DND-41 (cell line): Measurements from ENCODE around the gene PLXNA4.

Source experiments
- ATAC-seq: fragments of 200-7000 bp; cut with Tn5 transposase; 3 replicates; pipeline ENCODE4 v1.9.1; 2021; ENCODE audit warnings: low read depth; ENCODE audit not compliant: insufficient read depth
- DNase-seq: peaks from one replicate; pipeline ENCODE4 v3.0.0-alpha.2; 2020
- H2AFZ ChIP-seq: 2 replicates; pipeline ENCODE4 v1.6.0; 2012; ENCODE audit warnings: low read depth, low read length
- H3K27ac ChIP-seq: 2 replicates; pipeline ENCODE4 v1.5.1; 2012; ENCODE audit warnings: low read length, inconsistent platforms
- H3K27me3 ChIP-seq: fragments of 200-600 bp; sonication (generic); 2 replicates; pipeline ENCODE4 v1.6.0; 2012; ENCODE audit warnings: low read length, mild to moderate bottlenecking, inconsistent platforms; ENCODE audit not compliant: insufficient read depth, poor library complexity
- H3K36me3 ChIP-seq: 2 replicates; pipeline ENCODE4 v1.5.1; 2012; ENCODE audit warnings: low read length, inconsistent platforms; ENCODE audit not compliant: insufficient read depth
- H3K4me1 ChIP-seq: 2 replicates; pipeline ENCODE4 v1.5.1; 2012; ENCODE audit warnings: mild to moderate bottlenecking, low read length; ENCODE audit not compliant: insufficient read depth
- H3K4me2 ChIP-seq: 2 replicates; pipeline ENCODE4 v1.6.0; 2012; ENCODE audit warnings: mild to moderate bottlenecking, moderate library complexity, low read length, inconsistent platforms; ENCODE audit not compliant: insufficient read depth
- H3K4me3 ChIP-seq, 2 experiments: fragments of 200-600 bp in 1 of 2; shearing (Covaris generic) in 1 of 2; 2 replicates each; pipeline ENCODE4 v1.5.1; 2012 to 2016; ENCODE audit warnings: inconsistent platforms in 2 of 2, low read length in 2 of 2, mild to moderate bottlenecking in 2 of 2, low read depth in 1 of 2, moderate library complexity in 1 of 2
- H3K79me2 ChIP-seq: 2 replicates; pipeline ENCODE4 v1.6.0; 2012; ENCODE audit warnings: low read length, inconsistent platforms; ENCODE audit not compliant: insufficient read depth
- H3K9ac ChIP-seq: 2 replicates; pipeline ENCODE4 v1.6.0; 2012; ENCODE audit warnings: low read depth, mild to moderate bottlenecking, inconsistent platforms, low read length, moderate library complexity
- H3K9me3 ChIP-seq: 2 replicates; pipeline ENCODE4 v1.5.1; 2012; ENCODE audit warnings: low read length, moderate library complexity, mild to moderate bottlenecking, inconsistent platforms; ENCODE audit not compliant: insufficient read depth, severe bottlenecking
- H4K20me1 ChIP-seq: 2 replicates; pipeline ENCODE4 v1.6.0; 2012; ENCODE audit warnings: low read length; ENCODE audit not compliant: insufficient read depth
- CTCF ChIP-seq: IDR thresholded peaks from 2 replicates; pipeline ENCODE4 v1.5.1; 2012; ENCODE audit warnings: borderline replicate concordance, low read length, moderate library complexity, mild to moderate bottlenecking; ENCODE audit not compliant: poor library complexity, severe bottlenecking; ENCODE audit errors: extremely low read depth
- EZH2 ChIP-seq: IDR thresholded peaks from 3 replicates; pipeline ENCODE4 v1.6.1; 2012; ENCODE audit warnings: borderline replicate concordance, low read depth, mild to moderate bottlenecking, moderate library complexity, low read length, inconsistent platforms; ENCODE audit not compliant: severe bottlenecking

Gene PLXNA4

DNA sequence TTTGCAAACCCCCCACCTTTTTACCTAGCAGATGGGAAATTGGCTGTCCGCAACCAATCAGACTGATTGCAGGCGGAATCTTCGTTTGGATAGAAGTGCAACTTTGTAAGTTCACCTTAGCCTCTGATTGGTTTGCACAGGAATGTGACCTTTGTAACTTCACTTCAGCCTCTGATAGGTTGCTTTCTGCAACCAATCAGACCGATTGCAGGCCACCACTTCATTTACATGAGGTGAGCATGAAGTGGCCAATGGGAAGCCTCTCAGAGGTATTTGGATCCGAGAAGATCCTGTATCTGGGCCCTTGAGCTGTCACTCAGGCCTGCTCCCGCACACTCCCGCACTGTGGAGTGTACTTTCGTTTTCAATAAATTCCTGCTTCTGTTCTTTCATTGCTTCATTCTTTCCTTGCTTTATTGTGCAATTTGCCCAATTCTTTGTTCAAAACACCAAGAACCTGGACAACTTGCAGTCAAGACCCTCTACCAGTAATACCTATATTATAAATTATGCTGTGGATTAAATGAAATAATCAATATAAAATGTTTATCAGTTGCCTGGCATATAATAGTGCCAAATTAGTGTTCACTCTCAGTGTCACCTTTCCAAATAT lies 491.4 kb downstream of the PLXNA4 start:
- no peak overlapping the region for H3K4me2 ChIP-seq
- H3K36me3 ChIP-seq = no peaks in the 10 kb centered on the region
- H2AFZ ChIP-seq = no peak overlapping the region
- TF ChIP-seq EZH2 (no peak), CTCF (no peak)
- H3K4me1 ChIP-seq = no peaks in the 10 kb centered on the region
- no peak overlapping the region for H3K9ac ChIP-seq
- no peak overlapping the region for H3K27ac ChIP-seq
- peak; percentile 78 for ATAC-seq
- peak; percentile 14 for DNase-seq
- H3K9me3 ChIP-seq = no peaks in the 10 kb centered on the region
- peaks cover 11% of the 10 kb centered on the region for H3K27me3 ChIP-seq
- no peaks in the 10 kb centered on the region for H3K79me2 ChIP-seq
- H3K4me3 ChIP-seq = no peak overlapping the region
- H4K20me1 ChIP-seq = 0 out of 2 replicates have a peak, but pooled peaks cover 3% of the 10 kb centered on the region

DNA sequence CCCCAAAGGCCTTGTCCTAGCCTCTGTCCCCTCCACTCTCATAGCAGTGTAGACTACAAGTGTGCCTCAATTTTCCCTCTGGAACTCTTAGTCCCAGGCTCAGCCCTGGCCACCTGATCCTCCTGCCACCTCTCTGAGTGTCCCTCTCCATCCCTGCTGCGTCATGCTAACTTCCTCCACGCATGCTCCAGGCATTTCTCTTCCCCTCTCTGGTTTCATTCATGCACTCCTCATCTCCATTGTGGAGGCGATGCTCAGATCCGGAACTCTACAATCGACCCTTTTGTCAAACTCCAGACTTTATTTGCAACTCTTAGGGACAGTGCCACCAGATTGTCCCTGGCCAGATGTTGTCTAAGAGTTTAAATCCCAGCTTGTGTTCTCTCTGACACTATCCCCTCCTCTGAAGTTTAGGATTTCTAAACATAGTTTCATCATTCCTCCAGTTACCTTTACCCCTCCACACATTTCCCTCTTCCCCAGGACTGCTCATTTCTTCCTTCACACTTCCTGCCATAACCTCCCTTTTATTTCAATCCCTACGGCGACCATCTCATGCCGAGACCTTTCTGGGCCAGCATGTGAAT lies 492.6 kb downstream of the PLXNA4 start:
- no peak overlapping the region for H3K9ac ChIP-seq
- no peaks in the 10 kb centered on the region for H3K79me2 ChIP-seq
- ATAC-seq (no peak), DNase-seq (no peak)
- no peak for TF ChIP-seq CTCF
- TF ChIP-seq EZH2 = no peak
- H3K36me3 ChIP-seq = no peaks in the 10 kb centered on the region
- no peak overlapping the region for H3K4me2 ChIP-seq
- H3K27me3 ChIP-seq = peaks cover 11% of the 10 kb centered on the region
- no peaks in the 10 kb centered on the region for H3K9me3 ChIP-seq
- 0 out of 2 replicates have a peak, but pooled peaks cover 3% of the 10 kb centered on the region for H4K20me1 ChIP-seq
- H3K27ac ChIP-seq = no peak overlapping the region
- H3K4me1 ChIP-seq = no peaks in the 10 kb centered on the region
- no peak overlapping the region for H2AFZ ChIP-seq
- no peak overlapping the region for H3K4me3 ChIP-seq

DNA sequence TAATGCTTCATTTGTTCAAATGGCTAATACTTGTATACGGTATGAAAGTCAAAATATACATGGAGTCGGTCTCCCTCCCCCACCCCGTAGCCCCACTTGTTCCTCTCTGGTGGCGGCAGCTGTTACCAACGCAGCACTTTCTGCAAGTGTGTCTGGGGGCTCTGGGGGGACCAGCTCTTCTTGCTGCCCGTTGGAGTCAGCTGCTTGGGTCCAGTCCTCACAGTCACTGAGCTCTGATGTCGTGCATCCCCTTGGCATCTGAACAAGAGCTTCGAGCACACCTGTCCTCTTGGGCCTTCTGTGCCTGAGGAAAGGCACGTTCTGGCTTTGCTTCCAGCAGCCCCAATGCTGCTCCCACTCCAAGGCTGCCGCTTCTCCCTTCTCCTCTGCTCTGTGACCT lies 493.1 kb downstream of the PLXNA4 start:
- TF ChIP-seq EZH2 (no peak), CTCF (no peak)
- H3K79me2 ChIP-seq = no peaks in the 10 kb centered on the region
- ATAC-seq (no peak), DNase-seq (no peak)
- no peak overlapping the region for H3K4me3 ChIP-seq
- H2AFZ ChIP-seq = no peak overlapping the region
- peaks cover 11% of the 10 kb centered on the region for H3K27me3 ChIP-seq
- no peaks in the 10 kb centered on the region for H3K9me3 ChIP-seq
- 0 out of 2 replicates have a peak, but pooled peaks cover 3% of the 10 kb centered on the region for H4K20me1 ChIP-seq
- H3K4me1 ChIP-seq = no peaks in the 10 kb centered on the region
- H3K9ac ChIP-seq = no peak overlapping the region
- H3K4me2 ChIP-seq = no peak overlapping the region
- H3K27ac ChIP-seq = no peak overlapping the region
- H3K36me3 ChIP-seq = no peaks in the 10 kb centered on the region
